K562 (cell line): Measurements from ENCODE around the gene PELI1. TPM values are rescaled to one million over a fixed set of nuclear protein-coding genes. Genes with fewer than 3 reads are reported as not detected.
A peak's percentile ranks its signal among the peaks of the same experiment; 100 is the strongest.

Source experiments
- ATAC-seq: fragments of 200-7000 bp; cut with Tn5 transposase; 3 replicates; pipeline ENCODE4 v1.9.1; 2020; ENCODE audit warnings: moderate library complexity
- BruUV-seq: library from RNA; stranded (reverse); fragments of 400-500 nt; replicated peaks from 2 replicates; lab custom pipeline; 2021; lab: Mats Ljungman, UMichigan
- CTCF ChIA-PET: fragments of 300-600 bp; formaldehyde crosslinking; extraction: SDS; loops from one replicate; lab custom pipeline; 2021; ENCODE audit warnings: low intra/inter-chr PET ratio; lab: Yijun Ruan, JAX
- POLR2A ChIA-PET: fragments of 300-600, 350-650 bp; sonication (Branson Sonifier 250); formaldehyde crosslinking; extraction: SDS; loops from one replicate; lab custom pipeline; 2021; ENCODE audit warnings: antibody characterized with exemption, inconsistent platforms; lab: Yijun Ruan, JAX
- DNase-seq, 4 experiments: peaks; one replicate each; pipeline versions ENCODE4 v3.0.0 to v3.0.0-alpha.2; 2011 to 2018; ENCODE audit warnings: low spot score in 3 of 4, mixed read lengths in 3 of 4; ENCODE audit errors: extremely low read depth in 1 of 4
- FAIRE-seq: peaks from 2 replicates; lab custom pipeline; 2011; peaks lifted over from hg19 to GRCh38; lab: Jason Lieb, UNC
- H2AFZ ChIP-seq: 2 replicates; pipeline ENCODE4 v1.6.0; 2011; ENCODE audit warnings: low read depth, low read length, control low read depth, inconsistent platforms
- H3K27ac ChIP-seq: fragments of 200-600 bp; 3 replicates; pipeline ENCODE4 v1.8.0; 2011; ENCODE audit warnings: low read depth, mild to moderate bottlenecking, control low read depth, inconsistent platforms, low read length, moderate library complexity, mixed read lengths; ENCODE audit errors: extremely low read depth
- H3K27me3 ChIP-seq, 2 experiments: fragments of 300-600 bp in 1 of 2; 2 replicates in 1 of 2; 3 replicates in 1 of 2; pipeline versions ENCODE4 v1.6.0 to v1.8.0; 2011; ENCODE audit warnings: inconsistent platforms in 2 of 2, low read length in 2 of 2, mild to moderate bottlenecking in 1 of 2, mixed read lengths in 1 of 2, moderate library complexity in 1 of 2; ENCODE audit not compliant: control insufficient read depth in 2 of 2, insufficient read depth in 2 of 2
- H3K36me3 ChIP-seq: fragments of 300-600 bp; 3 replicates; pipeline ENCODE4 v1.8.0; 2011; ENCODE audit warnings: mild to moderate bottlenecking, low read length, inconsistent platforms; ENCODE audit not compliant: control insufficient read depth, insufficient read depth
- H3K4me1 ChIP-seq, 2 experiments: fragments of 200-600 bp in 1 of 2; replicated peaks in 1 of 2; 2 replicates in 1 of 2; 3 replicates in 1 of 2; pipeline versions ENCODE4 v1.5.1 to v1.8.0; 2011; ENCODE audit warnings: inconsistent platforms in 2 of 2, low read length in 2 of 2, mild to moderate bottlenecking in 1 of 2, mixed read lengths in 1 of 2, moderate library complexity in 1 of 2; ENCODE audit not compliant: control insufficient read depth in 2 of 2, insufficient read depth in 2 of 2
- H3K4me2 ChIP-seq: 2 replicates; pipeline ENCODE4 v1.6.1; 2011; ENCODE audit warnings: low read length, control low read depth, inconsistent platforms, mixed read lengths; ENCODE audit not compliant: insufficient read depth
- H3K4me3 ChIP-seq: fragments of 200-600 bp; sonication (generic), shearing (Covaris generic); 2 replicates; pipeline ENCODE4 v1.5.1; 2016; ENCODE audit warnings: control low read depth, inconsistent platforms
- H3K79me2 ChIP-seq: fragments of 200-600 bp; 3 replicates; pipeline ENCODE4 v1.8.0; 2011; ENCODE audit warnings: low read length, inconsistent platforms; ENCODE audit not compliant: control insufficient read depth, insufficient read depth
- H3K9ac ChIP-seq, 2 experiments: 2 replicates each; pipeline versions ENCODE4 v1.6.0 to v1.6.1; 2011; ENCODE audit warnings: low read depth in 2 of 2, low read length in 2 of 2, control low read depth in 1 of 2, inconsistent platforms in 1 of 2, mild to moderate bottlenecking in 1 of 2, mixed read lengths in 1 of 2; ENCODE audit not compliant: insufficient read depth in 1 of 2
- H3K9me1 ChIP-seq: one replicate; pipeline ENCODE4 v1.6.0; 2011; ENCODE audit warnings: inconsistent platforms, mild to moderate bottlenecking, low read length, moderate library complexity; ENCODE audit not compliant: control insufficient read depth, insufficient read depth
- H3K9me3 ChIP-seq: replicated peaks from 2 replicates; pipeline ENCODE4 v1.5.1; 2011; ENCODE audit warnings: low read depth, low read length, inconsistent platforms; ENCODE audit not compliant: control insufficient read depth, insufficient read depth
- H4K20me1 ChIP-seq: replicated peaks from 2 replicates; pipeline ENCODE4 v1.6.1; 2011; ENCODE audit warnings: low read length, inconsistent platforms, mixed read lengths; ENCODE audit not compliant: control insufficient read depth, insufficient read depth
- HMG20B ChIP-seq: fragments of 250-450 bp; sonication (Bioruptor Pico); IDR thresholded peaks from 2 replicates; pipeline ENCODE4 v1.5.0; 2021; ENCODE audit warnings: mild to moderate bottlenecking
- RBBP5 ChIP-seq: fragments of 200-600 bp; sonication (generic); IDR thresholded peaks from 2 replicates; pipeline ENCODE4 v1.6.1; 2012; ENCODE audit warnings: borderline replicate concordance, mild to moderate bottlenecking, low read length, control low read depth, inconsistent platforms; ENCODE audit not compliant: insufficient read depth, poor library complexity, severe bottlenecking
- TAL1 ChIP-seq: fragments of 450-650 bp; IDR thresholded peaks from 2 replicates; pipeline ENCODE4 v1.6.1; 2016; ENCODE audit warnings: mild to moderate bottlenecking
- WGBS: fragments of 100-300 bp; shearing (Covaris generic); methylation state at CpG from one replicate; pipeline ENCODE4 v1.1.6; 2016; ENCODE audit warnings: low coverage, mixed read lengths; ENCODE audit not compliant: insufficient coverage; ENCODE audit errors: missing lambda C conversion rate; 5-methylcytosine and 5-hydroxymethylcytosine counted together
- in situ Hi-C: fragments of 300-500 bp; cut with MboI; formaldehyde crosslinking; loops from 4 replicates; pipeline ENCODE4 v1.15.0; 2018; ENCODE audit warnings: inconsistent platforms, mixed read lengths
- intact Hi-C: fragments of 100-400 bp; cut with micrococcal nuclease; formaldehyde crosslinking; loops from 2 replicates; pipeline ENCODE4 v1.14.2; 2022
- polyA plus RNA-seq, 8 experiments: library from polyadenylated mRNA; depleted of rRNA in 4 of 8; stranded (reverse) in 5 of 8; unstranded in 3 of 8; fragments of >200 nt; fragmentation: Nextera tagmentation in 2 of 8; fragmentation: Illumina TruSeq in 1 of 8; extraction: Ambion mirVana in 2 of 8; extraction: Trizol in 1 of 8; gene quantifications; 2 replicates each; pipeline versions ENCODE4 v1.2.1 to v1.2.3, GENCODE V29; 2011 to 2014; ENCODE audit warnings: inconsistent platforms in 1 of 8, missing spikeins in 1 of 8
- total RNA-seq, 7 experiments: library from RNA; depleted of rRNA in 6 of 7; stranded (reverse); fragments of >200 nt in 6 of 7; fragmentation: Illumina TruSeq in 2 of 7; extraction: Trizol in 2 of 7; gene quantifications; 2 replicates each; pipeline versions ENCODE4 v1.2.1 to v1.2.3, GENCODE V29; 2011 to 2021; ENCODE audit warnings: low replicate concordance in 1 of 7

PELI1 gene
- total and polyA plus RNA-seq, 9 of the 15 experiments (the other 6 are each of a cell fraction or from before 2014, with no cell fraction given), result 3.3 to 19.2 (median 12.5) TPM

- H3K36me3 ChIP-seq, result no peaks in the 10 kb centered on the region
- WGBS, result 14% methylated on average over 2 of the region's 2 CpGs
- intact Hi-C loops, result loop anchor here (5.0 kb wide), 1 partner anchor 90 kb away; no protein-coding TSS in a partner anchor
- no peak overlapping the region for H2AFZ ChIP-seq
- H3K9me1 ChIP-seq, result no peaks in the 10 kb centered on the region
- H3K27me3 ChIP-seq, result no peaks in the 10 kb centered on the region
- H3K4me3 ChIP-seq, result peak overlapping the region; percentile 91
- FAIRE-seq, result peak; percentile 35
- ATAC-seq, result no peak
- ChIA-PET CTCF (no interaction called here), POLR2A (interaction anchor here (0.7 to 3.1 kb wide), 6 partner anchors 9 to 125 kb away, joined by 3 to 9 read pairs (median 4); no protein-coding TSS in a partner anchor)
- H3K79me2 ChIP-seq, result peaks cover 62% of the 10 kb centered on the region
- peak overlapping the region; percentile 3; the same call in 1 of the 3 replicates for H3K27ac ChIP-seq
- H3K9ac ChIP-seq, result peak overlapping the region in 1 of 2 experiments; percentile 73; a peak in 2 of 4 replicates
- TF ChIP-seq RBBP5 (no peak), TAL1 (no peak)
- no peaks in the 10 kb centered on the region for H4K20me1 ChIP-seq
- H3K4me1 ChIP-seq, result peaks cover 3 to 24% of the 10 kb centered on the region in 2 experiments; a peak in 4 of 5 replicates
- in situ Hi-C loops, result no loop called here
- no peaks in the 10 kb centered on the region for H3K9me3 ChIP-seq
- no peak for DNase-seq
- no TSS peak for BruUV-seq
- H3K4me2 ChIP-seq, result peak overlapping the region; percentile 50
Measured at GRCh38 chr2:64141674-64142405, 2.4 kb downstream of the PELI1 start.

- BruUV-seq, result no TSS peak
- ATAC-seq (no peak), DNase-seq (no peak), FAIRE-seq (no peak)
- CTCF ChIA-PET, result no interaction called here
- Histone ChIP-seq H3K27me3 (no peaks in the 10 kb centered on the region), H2AFZ (no peak overlapping the region), H3K4me3 (no peak overlapping the region), H3K4me2 (no peak overlapping the region), H3K36me3 (no peaks in the 10 kb centered on the region), H3K9me1 (no peaks in the 10 kb centered on the region), H3K9me3 (no peaks in the 10 kb centered on the region), H4K20me1 (no peaks in the 10 kb centered on the region), H3K79me2 (peaks cover 68% of the 10 kb centered on the region), H3K4me1 (peaks cover 3 to 21% of the 10 kb centered on the region in 2 experiments; a peak in 4 of 5 replicates), H3K27ac (no peak overlapping the region), H3K9ac (no peak overlapping the region)
- intact Hi-C loops, result loop anchor here (5.0 kb wide), 1 partner anchor 88 kb away; no protein-coding TSS in a partner anchor
- no peak for TF ChIP-seq HMG20B (CRISPR knock-in tag)
- POLR2A ChIA-PET, result interaction anchor here (0.7 to 3.1 kb wide), 5 partner anchors 10 to 442 kb away, joined by 3 to 9 read pairs (median 3); no protein-coding TSS in a partner anchor
- in situ Hi-C loops, result no loop called here
Measured at GRCh38 chr2:64140665-64141200, 3.5 kb downstream of the PELI1 start.
